Activated T-helper 2 cell treated with anti-CD3 and anti-CD28 coated beads, Interferon-gamma antibody, Interleukin-2, Interleukin-4, amounts not matched to agents 10 μg/mL and 5 μg/mL and 100 μg/mL, durations not matched to agents 14 hours and 24 hours and 36 hours (primary cell): ENCODE measurements around the gene ARID3B. TPM values are rescaled to one million over a fixed set of nuclear protein-coding genes. Genes with fewer than 3 reads are reported as not detected.

ENCODE experiments used
- DNase-seq: peaks from one replicate; pipeline ENCODE4 v3.0.0; 2021; ENCODE audit warnings: low spot score
- H3K27ac Mint-ChIP-seq: one replicate; pipeline ENCODE4 v1.8.0; 2021; ENCODE audit warnings: mixed read lengths
- H3K27me3 Mint-ChIP-seq: one replicate; pipeline ENCODE4 v1.8.0; 2021; ENCODE audit warnings: low read depth, mixed read lengths
- H3K36me3 Mint-ChIP-seq: one replicate; pipeline ENCODE4 v1.8.0; 2021; ENCODE audit warnings: low read depth, mixed read lengths
- H3K4me1 Mint-ChIP-seq: one replicate; pipeline ENCODE4 v1.8.0; 2021; ENCODE audit warnings: low read depth, mixed read lengths
- H3K4me3 Mint-ChIP-seq: one replicate; pipeline ENCODE4 v1.8.0; 2021; ENCODE audit warnings: low read depth, mild to moderate bottlenecking, moderate library complexity, mixed read lengths
- H3K9me3 Mint-ChIP-seq: one replicate; pipeline ENCODE4 v1.8.0; 2021; ENCODE audit warnings: mixed read lengths
- intact Hi-C: fragments of 100-400 bp; cut with micrococcal nuclease; formaldehyde crosslinking; loops from one replicate; pipeline ENCODE4 v1.15.1; 2023
- total RNA-seq: library from RNA; stranded (reverse); gene quantifications from 2 replicates; pipeline ENCODE4 v1.2.3, GENCODE V29; 2022

The ARID3B gene
- total RNA-seq, 1 donor from 2014 or later = 35.6 TPM

GRCh38 chr15:74541494-74542165, 610 bp downstream of the ARID3B start:
- peak overlapping the region; percentile 94 for H3K4me3 Mint-ChIP-seq
- DNase-seq = peak; percentile 72
- H3K36me3 Mint-ChIP-seq = peaks cover 44% of the 10 kb centered on the region
- H3K27me3 Mint-ChIP-seq = no peaks in the 10 kb centered on the region
- H3K4me1 Mint-ChIP-seq = peaks cover 51% of the 10 kb centered on the region
- H3K9me3 Mint-ChIP-seq = no peaks in the 10 kb centered on the region
- H3K27ac Mint-ChIP-seq = peak overlapping the region; percentile 91
- intact Hi-C loops = loop anchor here (1.0 to 5.0 kb wide), 8 partner anchors 74 to 911 kb away; partner anchors contain the start of genes CLK3, COX5A, PML and SIN3A

GRCh38 chr15:74542166-74543042, 1.4 kb downstream of the ARID3B start:
- Mint-ChIP-seq H3K9me3 (no peaks in the 10 kb centered on the region), H3K27me3 (no peaks in the 10 kb centered on the region), H3K4me3 (peak overlapping the region; percentile 94), H3K27ac (peak overlapping the region; percentile 91), H3K4me1 (peaks cover 57% of the 10 kb centered on the region), H3K36me3 (peaks cover 49% of the 10 kb centered on the region)
- intact Hi-C loops = loop anchor here (1.0 to 5.0 kb wide), 6 partner anchors 73 to 910 kb away; partner anchors contain the start of genes CLK3, COX5A, PML and SIN3A
- no peak for DNase-seq

GRCh38 chr15:74543043-74543422, 2.0 kb downstream of the ARID3B start:
- DNase-seq = no peak
- Mint-ChIP-seq H3K27me3 (no peaks in the 10 kb centered on the region), H3K27ac (no peak overlapping the region), H3K4me3 (peak overlapping the region; percentile 94), H3K9me3 (no peaks in the 10 kb centered on the region), H3K36me3 (peaks cover 55% of the 10 kb centered on the region), H3K4me1 (peaks cover 60% of the 10 kb centered on the region)
- intact Hi-C loops = loop anchor here (2.0 to 5.0 kb wide), 4 partner anchors 244 to 909 kb away; partner anchors contain the start of genes COX5A, PML and SIN3A

GRCh38 chr15:74543583-74543982, 2.6 kb downstream of the ARID3B start:
- H3K27me3 Mint-ChIP-seq = no peaks in the 10 kb centered on the region
- H3K36me3 Mint-ChIP-seq = peaks cover 58% of the 10 kb centered on the region
- peak overlapping the region; percentile 94 for H3K4me3 Mint-ChIP-seq
- H3K9me3 Mint-ChIP-seq = no peaks in the 10 kb centered on the region
- peak overlapping the region; percentile 18 for H3K27ac Mint-ChIP-seq
- intact Hi-C loops = loop anchor here (2.0 to 5.0 kb wide), 4 partner anchors 244 to 909 kb away; partner anchors contain the start of genes COX5A, PML and SIN3A
- H3K4me1 Mint-ChIP-seq = peaks cover 60% of the 10 kb centered on the region
- DNase-seq = no peak

GRCh38 chr15:74545086-74545485, 4.1 kb downstream of the ARID3B start:
- DNase-seq = no peak
- Mint-ChIP-seq H3K27ac (no peak overlapping the region), H3K4me3 (peak overlapping the region; percentile 59), H3K4me1 (peaks cover 58% of the 10 kb centered on the region), H3K27me3 (no peaks in the 10 kb centered on the region), H3K9me3 (no peaks in the 10 kb centered on the region), H3K36me3 (peaks cover 68% of the 10 kb centered on the region)
- intact Hi-C loops = no loop called here

- intact Hi-C loops = loop anchor here (1.0 kb wide), 1 partner anchor 52 kb away; no protein-coding TSS in a partner anchor
- peak; percentile 74 for DNase-seq
- Mint-ChIP-seq H3K27me3 (no peaks in the 10 kb centered on the region), H3K4me1 (peaks cover 61% of the 10 kb centered on the region), H3K4me3 (peak overlapping the region; percentile 59), H3K36me3 (peaks cover 77% of the 10 kb centered on the region), H3K9me3 (no peaks in the 10 kb centered on the region), H3K27ac (peak overlapping the region; percentile 81)
Measured at GRCh38 chr15:74545776-74546656, 5.0 kb downstream of the ARID3B start.

GRCh38 chr15:74547616-74548015, 6.6 kb downstream of the ARID3B start:
- DNase-seq = no peak
- Mint-ChIP-seq H3K4me3 (no peak overlapping the region), H3K36me3 (peaks cover 85% of the 10 kb centered on the region), H3K27ac (no peak overlapping the region), H3K9me3 (peaks cover 3% of the 10 kb centered on the region), H3K4me1 (peaks cover 67% of the 10 kb centered on the region), H3K27me3 (no peaks in the 10 kb centered on the region)
- intact Hi-C loops = no loop called here

GRCh38 chr15:74548241-74548640, 7.2 kb downstream of the ARID3B start:
- Mint-ChIP-seq H3K4me3 (no peak overlapping the region), H3K36me3 (peaks cover 88% of the 10 kb centered on the region), H3K27ac (no peak overlapping the region), H3K9me3 (peaks cover 4% of the 10 kb centered on the region), H3K27me3 (no peaks in the 10 kb centered on the region), H3K4me1 (peaks cover 68% of the 10 kb centered on the region)
- no peak for DNase-seq
- intact Hi-C loops = no loop called here

- no peak for DNase-seq
- no peak overlapping the region for H3K27ac Mint-ChIP-seq
- intact Hi-C loops = no loop called here
- peaks cover 84% of the 10 kb centered on the region for H3K36me3 Mint-ChIP-seq
- H3K4me3 Mint-ChIP-seq = no peak overlapping the region
- peaks cover 65% of the 10 kb centered on the region for H3K4me1 Mint-ChIP-seq
- no peaks in the 10 kb centered on the region for H3K27me3 Mint-ChIP-seq
- peaks cover 4% of the 10 kb centered on the region for H3K9me3 Mint-ChIP-seq
Measured at GRCh38 chr15:74549816-74550215, 8.8 kb downstream of the ARID3B start.

- Mint-ChIP-seq H3K4me3 (peak overlapping the region; percentile 2), H3K27ac (peak overlapping the region; percentile 7), H3K27me3 (no peaks in the 10 kb centered on the region), H3K4me1 (peaks cover 48% of the 10 kb centered on the region), H3K36me3 (peaks cover 80% of the 10 kb centered on the region), H3K9me3 (peaks cover 4% of the 10 kb centered on the region)
- intact Hi-C loops = no loop called here
- no peak for DNase-seq
Measured at GRCh38 chr15:74551714-74552113, 10.7 kb downstream of the ARID3B start.

- Mint-ChIP-seq H3K4me1 (peaks cover 41% of the 10 kb centered on the region), H3K27ac (peak overlapping the region; percentile 82), H3K9me3 (peaks cover 4% of the 10 kb centered on the region), H3K4me3 (peak overlapping the region; percentile 56), H3K27me3 (no peaks in the 10 kb centered on the region), H3K36me3 (peaks cover 74% of the 10 kb centered on the region)
- intact Hi-C loops = no loop called here
- DNase-seq = no peak
Measured at GRCh38 chr15:74552773-74553441, 11.9 kb downstream of the ARID3B start.

GRCh38 chr15:74555192-74555591, 14.2 kb downstream of the ARID3B start:
- Mint-ChIP-seq H3K27me3 (no peaks in the 10 kb centered on the region), H3K4me3 (no peak overlapping the region), H3K9me3 (peaks cover 4% of the 10 kb centered on the region), H3K4me1 (peaks cover 49% of the 10 kb centered on the region), H3K36me3 (peaks cover 69% of the 10 kb centered on the region), H3K27ac (no peak overlapping the region)
- no peak for DNase-seq
- intact Hi-C loops = no loop called here
